ENCODE results near the gene IGSF21. TPM values are rescaled to one million over a fixed set of nuclear protein-coding genes. Genes with fewer than 3 reads are reported as not detected.

Gene IGSF21
- polyA plus RNA-seq, 1 donor (not counting 4 experiments of a cell fraction or from before 2014, with no cell fraction given) = not detected

GRCh38 chr1:18329469-18330253 lies 222.1 kb downstream of the IGSF21 start:
- Histone ChIP-seq H3K36me3 (ENCODE audit: control insufficient read depth in 2 of 2, extremely low read depth in 1 of 2, insufficient read depth in 2 of 2, low read length in 2 of 2) (no peaks in the 10 kb centered on the region), H3K4me2 (ENCODE audit: control insufficient read depth, extremely low read depth, insufficient read depth, low read depth, low read length) (no peak overlapping the region), H3K79me2 (ENCODE audit: control insufficient read depth, insufficient read depth, low read length) (no peaks in the 10 kb centered on the region), H4K20me1 (ENCODE audit: control insufficient read depth, extremely low read depth, insufficient read depth, low read length) (no peaks in the 10 kb centered on the region), H3K27me3 (ENCODE audit: control insufficient read depth, extremely low read depth, insufficient read depth, low read length) (no peaks in the 10 kb centered on the region), H3K9me1 (ENCODE audit: control insufficient read depth, extremely low read depth, insufficient read depth, low read length) (no peaks in the 10 kb centered on the region), H3K4me3 (ENCODE audit: control insufficient read depth in 2 of 3, extremely low read depth in 1 of 3, insufficient read depth in 2 of 3, low read depth in 1 of 3, low read length in 3 of 3) (no peak overlapping the region), H3K9ac (ENCODE audit: control insufficient read depth, extremely low read depth, insufficient read depth, low read length) (no peak overlapping the region), H3K9me3 (ENCODE audit: control insufficient read depth, low read depth, low read length) (no peaks in the 10 kb centered on the region), H3K27ac (ENCODE audit: control insufficient read depth, insufficient read depth, low read length) (no peak overlapping the region), H2AFZ (ENCODE audit: control insufficient read depth, low read length) (no peak overlapping the region), H3K4me1 (ENCODE audit: control insufficient read depth, extremely low read depth, insufficient read depth, low read length) (no peaks in the 10 kb centered on the region)
- dilution Hi-C loops (cut with MboI; ENCODE audit: extremely low pct_ligation_motif_present, low sequenced_read_pairs) = no loop called here
- no peak for TF ChIP-seq EZH2 (IDR thresholded peaks at IDR 0.05; ENCODE audit: low read length)
- TF ChIP-seq CTCF (optimal IDR thresholded peaks at IDR 0.05 in 1 of 3, IDR thresholded peaks at IDR 0.05 in 1 of 3, conservative IDR thresholded peaks at IDR 0.05 in 1 of 3; ENCODE audit: extremely low read depth in 1 of 3, insufficient read depth in 2 of 3, low read length in 3 of 3) = no peak
- FAIRE-seq (no peak), DNase-seq (ENCODE audit: low read depth, low spot score) (no peak)

DNA sequence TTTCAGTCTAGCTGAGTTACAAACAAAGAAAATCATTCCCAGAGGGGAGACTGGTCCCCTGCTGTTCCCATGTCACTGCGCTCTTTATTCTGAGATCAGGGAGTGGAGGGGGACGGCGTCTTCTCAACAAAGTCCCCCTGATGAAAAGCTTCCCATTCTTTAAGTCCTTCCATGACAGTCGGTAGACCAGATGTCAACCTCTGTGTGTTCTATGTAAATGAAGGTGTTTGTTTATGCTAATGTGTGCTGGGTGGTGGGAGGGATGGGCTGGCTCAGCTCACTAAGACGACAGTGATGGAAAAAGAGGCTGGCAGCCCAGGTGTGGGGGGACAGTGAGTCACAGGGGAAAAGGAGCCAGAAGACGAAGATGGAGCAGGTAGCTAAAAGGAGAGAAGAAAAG lies 225.0 kb downstream of the IGSF21 start:
- Histone ChIP-seq H3K9me1 (ENCODE audit: control insufficient read depth, extremely low read depth, insufficient read depth, low read length) (no peaks in the 10 kb centered on the region), H3K9ac (ENCODE audit: control insufficient read depth, extremely low read depth, insufficient read depth, low read length) (no peak overlapping the region), H3K9me3 (ENCODE audit: control insufficient read depth, low read depth, low read length) (no peaks in the 10 kb centered on the region), H3K36me3 (ENCODE audit: control insufficient read depth in 2 of 2, extremely low read depth in 1 of 2, insufficient read depth in 2 of 2, low read length in 2 of 2) (no peaks in the 10 kb centered on the region), H3K27ac (ENCODE audit: control insufficient read depth, insufficient read depth, low read length) (no peak overlapping the region), H3K4me2 (ENCODE audit: control insufficient read depth, extremely low read depth, insufficient read depth, low read depth, low read length) (no peak overlapping the region), H2AFZ (ENCODE audit: control insufficient read depth, low read length) (no peak overlapping the region), H3K79me2 (ENCODE audit: control insufficient read depth, insufficient read depth, low read length) (no peaks in the 10 kb centered on the region), H3K4me1 (ENCODE audit: control insufficient read depth, extremely low read depth, insufficient read depth, low read length) (no peaks in the 10 kb centered on the region), H4K20me1 (ENCODE audit: control insufficient read depth, extremely low read depth, insufficient read depth, low read length) (no peaks in the 10 kb centered on the region), H3K4me3 (ENCODE audit: control insufficient read depth in 2 of 3, extremely low read depth in 1 of 3, insufficient read depth in 2 of 3, low read depth in 1 of 3, low read length in 3 of 3) (no peak overlapping the region), H3K27me3 (ENCODE audit: control insufficient read depth, extremely low read depth, insufficient read depth, low read length) (no peaks in the 10 kb centered on the region)
- no peak for FAIRE-seq
- dilution Hi-C loops (cut with MboI; ENCODE audit: extremely low pct_ligation_motif_present, low sequenced_read_pairs) = no loop called here
- DNase-seq (ENCODE audit: low read depth, low spot score) = no peak
- TF ChIP-seq CTCF (optimal IDR thresholded peaks at IDR 0.05 in 1 of 3, IDR thresholded peaks at IDR 0.05 in 1 of 3, conservative IDR thresholded peaks at IDR 0.05 in 1 of 3; ENCODE audit: extremely low read depth in 1 of 3, insufficient read depth in 2 of 3, low read length in 3 of 3) (no peak), EZH2 (IDR thresholded peaks at IDR 0.05; ENCODE audit: low read length) (no peak)

Data from keratinocyte (primary cell).